Adrenal gland (tissue), 5 donors: ENCODE data around the gene XYLT2.

Experiments used
- CTCF ChIP-seq, 6 experiments: fragments of 450-650 bp in 4 of 6; fragments of 200-600 bp in 2 of 6; sonication (generic) in 1 of 6; IDR thresholded peaks; 1 replicate in 5 of 6; 2 replicates in 1 of 6; pipeline versions ENCODE4 v1.5.1 to v1.8.0; 2016 to 2021; ENCODE audit warnings: antibody characterized with exemption in 6 of 6, mild to moderate bottlenecking in 2 of 6, moderate library complexity in 1 of 6
- POLR2A ChIP-seq, 2 donors: fragments of 450-650 bp; IDR thresholded peaks; one replicate each; pipeline ENCODE4 v1.6.1; 2017; ENCODE audit warnings: antibody characterized with exemption in 2 of 2, mild to moderate bottlenecking in 2 of 2, moderate library complexity in 1 of 2
- donor health status: DM: no; HTN: no; CAD: no.

- no peak for TF ChIP-seq CTCF (IDR thresholded peaks at IDR 0.05)
- TF ChIP-seq POLR2A (IDR thresholded peaks at IDR 0.05): no peak
Observed at GRCh38 chr17:50311112-50311460, 34.8 kb upstream of the XYLT2 start.
